GM19240 (cell line): ENCODE results near the gene MEAK7.
A peak's percentile ranks its signal among the peaks of the same experiment; 100 is the strongest.

Source experiments
- DNase-seq: peaks from one replicate; pipeline ENCODE4 v3.0.0; 2011; ENCODE audit warnings: low spot score; ENCODE audit not compliant: insufficient read length

The MEAK7 gene

DNA sequence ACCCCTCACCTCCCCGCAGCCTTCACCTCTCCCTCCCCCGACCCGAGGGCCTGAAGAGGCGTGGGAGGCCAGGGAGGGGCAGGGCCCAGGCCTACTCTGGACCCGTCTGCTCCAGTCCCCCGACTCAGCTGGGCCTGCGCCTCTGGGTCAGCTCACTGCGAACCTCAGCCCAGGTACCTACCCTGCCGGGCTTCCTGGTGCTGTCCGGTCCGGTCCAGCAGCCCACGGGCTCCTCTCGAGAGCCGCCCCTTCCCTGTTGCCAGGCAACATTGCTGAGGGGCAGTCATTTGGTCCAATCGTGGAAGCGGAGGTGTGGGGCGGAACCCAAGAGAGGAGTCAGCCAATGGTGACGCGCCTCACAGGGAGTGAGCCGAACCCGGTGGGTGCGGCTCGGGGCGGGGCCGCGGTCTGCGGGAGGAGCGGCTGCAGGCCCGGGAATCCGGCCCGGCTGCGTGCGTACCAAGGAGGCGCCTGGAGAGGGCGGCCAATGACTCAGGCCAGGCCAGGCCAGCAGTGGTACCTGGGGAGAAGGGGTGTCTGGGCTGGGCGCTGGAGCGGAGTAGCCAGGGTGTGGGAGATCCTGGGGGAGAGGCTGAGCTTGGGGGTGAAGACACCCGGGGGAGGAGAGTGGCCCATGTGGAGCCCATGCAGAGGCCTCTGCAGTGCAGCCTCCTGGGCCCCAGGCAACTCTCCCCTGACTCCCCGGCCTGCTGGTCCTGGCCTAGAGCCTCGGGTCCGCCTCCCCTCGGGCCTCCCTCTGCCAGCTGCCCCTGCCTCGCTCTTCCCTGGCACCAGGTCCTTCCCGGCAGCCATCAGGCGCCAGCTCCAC is at the start of gene MEAK7:
Gene MEAK7 (minus strand): TSS at position 240 of the 829 bp plus-strand sequence. CDS start 6,573 bp downstream, outside the sequence.
- peak; percentile 88 for DNase-seq

- DNase-seq = no peak
Observed at GRCh38 chr16:84553873-84554399, 49.5 kb upstream of the MEAK7 start.

- DNase-seq = no peak
Observed at GRCh38 chr16:84552135-84552534, 47.7 kb upstream of the MEAK7 start.

- no peak for DNase-seq
Observed at GRCh38 chr16:84550096-84550495, 45.6 kb upstream of the MEAK7 start.

DNA sequence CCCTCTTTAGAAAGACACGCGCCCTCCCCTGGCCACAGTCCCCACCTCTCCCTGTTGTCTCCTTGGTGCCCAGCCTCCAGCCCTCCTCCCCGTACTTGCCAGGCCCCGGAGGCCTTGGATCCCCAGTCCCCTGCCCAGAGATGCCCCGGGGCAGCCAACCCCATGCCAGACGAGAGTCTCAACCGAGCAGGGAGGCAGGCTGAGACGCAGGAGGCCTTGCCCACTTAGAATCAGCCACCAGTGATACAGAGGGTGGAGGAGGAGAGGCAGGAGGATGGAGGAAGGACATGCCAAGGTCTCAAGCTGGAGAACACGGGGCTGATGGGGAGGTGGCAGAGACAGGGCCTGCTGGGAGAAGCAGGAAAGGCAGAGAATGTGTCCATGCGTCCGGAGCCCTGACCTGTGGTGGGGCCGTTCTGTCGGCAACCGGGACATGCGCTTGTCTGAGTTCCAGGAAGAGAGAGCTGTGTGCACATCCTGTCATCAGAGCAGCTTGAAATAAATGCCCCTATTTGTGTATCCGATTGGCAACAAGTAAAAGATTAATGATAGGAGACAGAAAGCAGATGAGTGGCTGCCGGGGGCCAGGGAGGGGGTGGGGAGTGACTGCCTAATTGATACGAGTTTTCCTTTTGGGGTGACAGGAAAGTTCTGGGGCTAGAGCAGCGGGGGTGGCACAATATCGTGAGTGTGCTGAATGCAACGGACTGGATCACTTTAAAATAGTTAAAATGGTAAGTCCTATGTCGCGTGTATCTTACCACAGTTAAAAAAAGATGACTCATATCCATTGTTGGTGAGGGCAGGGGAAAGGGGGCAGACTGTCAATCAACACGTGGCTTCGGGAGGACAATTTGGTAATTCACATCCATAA is 44.7 kb upstream of the MEAK7 start:
- no peak for DNase-seq

- DNase-seq = no peak
Observed at GRCh38 chr16:84548508-84548907, 44.0 kb upstream of the MEAK7 start.

DNA sequence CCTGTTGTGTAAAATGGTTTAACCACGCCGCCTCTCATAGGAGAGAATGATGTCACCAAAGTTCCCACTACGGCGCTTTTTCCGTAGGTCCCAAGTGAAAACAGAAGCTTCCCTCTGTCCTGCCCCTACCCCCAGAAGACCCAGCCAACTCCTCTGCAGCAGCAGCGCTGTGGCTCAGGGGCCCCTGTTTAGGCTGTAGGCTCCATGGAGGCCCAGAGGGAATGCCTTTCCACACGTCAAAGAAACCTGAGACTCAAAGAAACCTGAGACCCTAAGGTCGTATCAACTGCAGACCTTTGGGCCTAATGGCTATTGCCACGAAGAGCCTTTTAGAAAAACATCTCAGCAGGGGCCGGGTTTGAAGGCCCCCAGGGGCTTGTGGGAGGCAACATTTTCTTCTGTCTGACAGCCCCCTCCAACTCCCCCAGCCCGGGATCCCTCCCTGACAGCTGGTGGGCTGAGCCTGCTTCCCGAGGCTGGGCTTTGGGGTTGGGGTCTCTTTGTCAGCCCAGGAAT is 43.1 kb upstream of the MEAK7 start:
- DNase-seq = no peak

GRCh38 chr16:84546669-84547545 is 42.4 kb upstream of the MEAK7 start:
- DNase-seq = no peak

- no peak for DNase-seq
Observed at GRCh38 chr16:84545114-84545737, 40.8 kb upstream of the MEAK7 start.

DNA sequence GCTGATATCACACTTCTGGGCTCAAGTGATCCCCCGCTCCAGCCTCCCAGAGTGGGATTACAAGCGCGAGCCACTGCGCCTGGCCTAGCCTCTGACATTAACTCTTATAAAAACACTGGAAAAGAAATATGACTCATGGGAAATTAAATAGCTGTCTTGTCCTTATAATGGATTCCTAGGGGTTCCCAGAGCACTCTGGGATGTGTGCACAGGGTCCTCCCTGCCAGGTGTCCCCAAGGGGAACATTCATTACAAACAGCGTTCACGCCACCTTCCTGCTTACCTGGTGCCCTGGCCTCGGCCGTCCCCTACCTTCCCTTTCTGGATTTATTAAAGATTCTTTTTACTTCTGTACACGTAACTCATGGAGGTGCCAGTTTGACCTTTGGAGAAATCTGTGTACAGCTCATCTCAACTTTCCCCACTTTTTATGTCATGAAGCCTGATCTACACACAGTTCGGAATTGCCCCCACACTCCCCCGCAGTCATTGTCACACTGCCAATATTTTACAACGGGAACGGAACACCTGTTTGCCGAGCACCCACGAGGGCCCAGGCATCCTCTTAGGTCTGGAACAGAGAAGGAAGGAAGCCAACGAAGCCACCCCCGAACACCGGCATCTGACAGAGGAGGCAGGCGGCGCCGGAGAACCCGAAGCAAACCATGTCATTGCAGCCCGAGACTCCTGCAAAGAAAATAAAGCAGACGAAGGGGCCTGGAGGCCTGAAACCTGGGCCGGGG is 39.7 kb upstream of the MEAK7 start:
- DNase-seq = no peak

GRCh38 chr16:84543253-84543652 is 38.8 kb upstream of the MEAK7 start:
- no peak for DNase-seq

GRCh38 chr16:84541999-84542817 is 37.7 kb upstream of the MEAK7 start:
- no peak for DNase-seq

DNA sequence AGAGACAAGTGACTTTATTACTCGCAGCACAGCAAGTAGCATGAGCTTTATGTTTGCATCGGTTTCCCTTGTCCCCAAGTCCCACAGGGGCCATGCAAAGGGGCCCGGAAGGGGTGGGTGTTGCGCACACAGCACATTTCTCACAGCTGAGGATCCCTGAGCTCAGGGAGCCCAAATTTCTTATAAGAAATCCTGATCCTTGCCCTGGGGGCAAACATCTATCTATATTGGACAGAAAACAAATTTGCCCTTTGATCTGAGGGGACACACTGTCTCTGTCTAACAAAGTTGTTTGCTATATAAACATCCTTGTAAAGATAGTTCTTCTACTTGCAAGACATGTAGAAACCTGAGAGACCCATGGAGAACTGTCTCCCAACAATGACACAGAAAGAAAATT is 35.7 kb upstream of the MEAK7 start:
- no peak for DNase-seq

GRCh38 chr16:84538222-84538840 is 33.9 kb upstream of the MEAK7 start:
- no peak for DNase-seq

- DNase-seq = no peak
Observed at GRCh38 chr16:84537491-84538151, 33.2 kb upstream of the MEAK7 start.

DNA sequence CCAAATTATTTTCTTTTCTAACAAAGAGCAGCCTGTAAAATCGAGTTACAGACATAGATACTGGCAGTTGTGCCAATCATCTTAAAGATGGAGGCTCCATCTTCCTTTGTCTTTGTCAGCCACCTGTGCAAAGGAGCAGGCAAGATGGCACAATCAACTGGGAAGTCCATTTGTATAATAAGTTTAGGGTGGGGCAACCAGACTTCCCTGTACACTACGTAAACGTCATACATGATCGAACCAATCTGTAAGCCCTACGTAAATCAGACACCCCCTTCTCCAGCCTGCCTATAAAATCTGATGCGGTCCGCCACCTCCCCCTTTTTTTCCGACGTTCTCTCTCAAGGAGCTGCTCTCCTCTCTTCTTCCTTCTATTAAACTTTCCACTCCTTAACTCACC is 31.4 kb upstream of the MEAK7 start:
- DNase-seq = no peak

DNA sequence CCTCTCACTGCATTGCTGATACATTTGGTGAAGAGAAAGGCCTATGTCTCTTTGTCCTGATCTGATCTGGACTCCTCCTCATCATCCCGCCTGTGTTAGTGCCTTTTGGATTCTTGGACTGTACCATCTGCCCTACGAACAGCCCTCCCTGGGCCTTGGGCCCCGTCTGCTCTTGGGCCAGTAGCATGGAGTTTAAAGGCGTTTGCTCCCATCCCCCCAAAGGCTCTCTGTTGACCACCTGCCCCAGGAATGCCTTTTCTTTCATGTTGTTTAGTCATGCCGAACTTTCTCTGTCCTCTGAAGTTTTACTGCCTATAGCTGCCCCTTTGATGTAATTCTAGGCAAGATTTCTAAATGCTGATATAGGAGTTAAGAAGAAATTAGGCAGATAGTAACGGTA is 30.9 kb upstream of the MEAK7 start:
- no peak for DNase-seq

DNA sequence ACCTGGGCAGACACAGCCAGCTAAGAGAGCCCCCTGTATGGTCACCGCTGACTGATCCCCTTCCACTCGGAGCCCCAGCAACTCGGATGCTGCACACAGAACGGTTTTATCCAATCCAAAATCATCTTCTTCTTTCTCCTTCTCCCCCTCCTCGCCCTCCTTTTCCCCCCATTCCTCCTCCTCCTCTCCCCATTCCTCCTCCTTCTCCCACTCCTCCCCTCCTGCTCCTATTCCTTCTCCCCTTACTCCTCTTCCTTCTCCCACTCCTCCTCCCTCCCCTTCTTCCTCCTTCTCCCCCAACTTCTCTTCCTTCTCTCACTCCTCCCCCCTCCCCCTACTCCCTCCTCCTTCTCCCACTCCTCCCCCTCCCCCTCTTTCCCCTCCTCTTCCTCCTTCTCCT is 30.4 kb upstream of the MEAK7 start:
- no peak for DNase-seq
